ENCODE measurements around the gene ACY1.
"Not testable (repeated sequence)": the region's sequence is repeated elsewhere in the genome, so short reads cannot be mapped to it uniquely, and the experiment has no call there.

ACY1 gene

GRCh38 chr3:52030714-52031310 lies 47.5 kb downstream of the ACY1 start:
- no peak for DNase-seq

- no peak for DNase-seq
Observed at GRCh38 chr3:52031896-52032295, 48.6 kb downstream of the ACY1 start.

GRCh38 chr3:52032702-52033408 lies 49.5 kb downstream of the ACY1 start:
- DNase-seq: no peak

- DNase-seq: not testable (repeated sequence)
Observed at GRCh38 chr3:52033748-52034147, 50.4 kb downstream of the ACY1 start.

- no peak for DNase-seq
Observed at GRCh38 chr3:52034212-52034611, 50.9 kb downstream of the ACY1 start.

GRCh38 chr3:52034651-52035050 lies 51.3 kb downstream of the ACY1 start:
- no peak for DNase-seq

- no peak for DNase-seq
Observed at GRCh38 chr3:52036222-52036694, 52.9 kb downstream of the ACY1 start.

GRCh38 chr3:52036829-52037228 lies 53.5 kb downstream of the ACY1 start:
- DNase-seq: no peak

GRCh38 chr3:52037291-52037690 lies 54.0 kb downstream of the ACY1 start:
- DNase-seq: no peak

- DNase-seq: no peak
Observed at GRCh38 chr3:52038227-52038626, 54.9 kb downstream of the ACY1 start.
